Memory B cell (primary cell): ENCODE results near the gene KRTAP9-7.

Experiments used
- ATAC-seq: fragments of 150-1000 bp; cut with Tn5 transposase; 2 replicates; pipeline ENCODE4 v1.10.0; 2021; ENCODE audit warnings: low read depth, mild to moderate bottlenecking, moderate library complexity
- DNase-seq, 2 donors: peaks; one replicate each; pipeline ENCODE4 v3.0.0; 2022; ENCODE audit warnings: low spot score in 2 of 2
- H3K27ac Mint-ChIP-seq: one replicate; pipeline ENCODE4 v1.8.0; 2022; ENCODE audit warnings: mild to moderate bottlenecking, moderate library complexity, mixed read lengths
- H3K27me3 Mint-ChIP-seq: one replicate; pipeline ENCODE4 v1.8.0; 2022; ENCODE audit warnings: mixed read lengths
- H3K36me3 Mint-ChIP-seq: one replicate; pipeline ENCODE4 v1.8.0; 2022; ENCODE audit warnings: mild to moderate bottlenecking, mixed read lengths
- H3K4me1 Mint-ChIP-seq: one replicate; pipeline ENCODE4 v1.8.0; 2022; ENCODE audit warnings: mixed read lengths
- H3K4me3 Mint-ChIP-seq: one replicate; pipeline ENCODE4 v1.8.0; 2022; ENCODE audit warnings: mild to moderate bottlenecking, moderate library complexity, mixed read lengths
- H3K9me3 Mint-ChIP-seq: one replicate; pipeline ENCODE4 v1.8.0; 2022; ENCODE audit warnings: mixed read lengths

Gene KRTAP9-7

GRCh38 chr17:41296846-41297245 lies 21.3 kb downstream of the KRTAP9-7 start:
- no peak overlapping the region for H3K27ac Mint-ChIP-seq
- H3K9me3 Mint-ChIP-seq = peaks cover 4% of the 10 kb centered on the region
- H3K36me3 Mint-ChIP-seq = peaks cover 7% of the 10 kb centered on the region
- peaks cover 18% of the 10 kb centered on the region for H3K27me3 Mint-ChIP-seq
- ATAC-seq (no peak), DNase-seq (no peak)
- no peak overlapping the region for H3K4me3 Mint-ChIP-seq
- H3K4me1 Mint-ChIP-seq = peaks cover 4% of the 10 kb centered on the region

- Mint-ChIP-seq H3K27ac (no peak overlapping the region), H3K36me3 (peaks cover 7% of the 10 kb centered on the region), H3K9me3 (peaks cover 4% of the 10 kb centered on the region), H3K4me3 (no peak overlapping the region), H3K4me1 (peaks cover 5% of the 10 kb centered on the region), H3K27me3 (peaks cover 16% of the 10 kb centered on the region)
- DNase-seq = no peak
- ATAC-seq = no peak
Observed at GRCh38 chr17:41298458-41299135, 23.1 kb downstream of the KRTAP9-7 start.

- ATAC-seq (no peak), DNase-seq (no peak)
- H3K9me3 Mint-ChIP-seq = peaks cover 4% of the 10 kb centered on the region
- peaks cover 14% of the 10 kb centered on the region for H3K27me3 Mint-ChIP-seq
- H3K4me1 Mint-ChIP-seq = peaks cover 12% of the 10 kb centered on the region
- no peak overlapping the region for H3K27ac Mint-ChIP-seq
- H3K4me3 Mint-ChIP-seq = no peak overlapping the region
- H3K36me3 Mint-ChIP-seq = peaks cover 7% of the 10 kb centered on the region
Observed at GRCh38 chr17:41301204-41301790, 25.8 kb downstream of the KRTAP9-7 start.

- no peak within 1 kb of the TSS for H3K4me3 Mint-ChIP-seq
- ATAC-seq (no peak), DNase-seq (no peak)
- H3K4me1 Mint-ChIP-seq = peaks cover 21% of the 10 kb centered on the region
- peaks cover 7% of the 10 kb centered on the region for H3K36me3 Mint-ChIP-seq
- no peak within 1 kb of the TSS for H3K27ac Mint-ChIP-seq
- H3K9me3 Mint-ChIP-seq = peaks cover 4% of the 10 kb centered on the region
- H3K27me3 Mint-ChIP-seq = peaks cover 14% of the 10 kb centered on the region
Observed at GRCh38 chr17:41301916-41302901, 26.7 kb downstream of the KRTAP9-7 start, which contains the start of gene KRTAP29-1. Gene KRTAP29-1 (minus strand): TSS chr17:41302851. CDS start chr17:41302851, 0 bp downstream.

GRCh38 chr17:41302981-41303380 lies 27.5 kb downstream of the KRTAP9-7 start:
- H3K4me1 Mint-ChIP-seq = peaks cover 28% of the 10 kb centered on the region
- DNase-seq (no peak), ATAC-seq (no peak)
- peaks cover 14% of the 10 kb centered on the region for H3K27me3 Mint-ChIP-seq
- no peak overlapping the region for H3K4me3 Mint-ChIP-seq
- no peak overlapping the region for H3K27ac Mint-ChIP-seq
- H3K36me3 Mint-ChIP-seq = peaks cover 7% of the 10 kb centered on the region
- H3K9me3 Mint-ChIP-seq = peaks cover 4% of the 10 kb centered on the region

- no peak overlapping the region for H3K4me3 Mint-ChIP-seq
- peaks cover 4% of the 10 kb centered on the region for H3K9me3 Mint-ChIP-seq
- DNase-seq = no peak
- H3K36me3 Mint-ChIP-seq = peaks cover 7% of the 10 kb centered on the region
- H3K4me1 Mint-ChIP-seq = peaks cover 39% of the 10 kb centered on the region
- ATAC-seq = no peak
- H3K27ac Mint-ChIP-seq = no peak overlapping the region
- peaks cover 9% of the 10 kb centered on the region for H3K27me3 Mint-ChIP-seq
Observed at GRCh38 chr17:41304091-41304490, 28.6 kb downstream of the KRTAP9-7 start.

- peaks cover 4% of the 10 kb centered on the region for H3K27me3 Mint-ChIP-seq
- peaks cover 2% of the 10 kb centered on the region for H3K36me3 Mint-ChIP-seq
- peak overlapping the region; percentile 83 for H3K27ac Mint-ChIP-seq
- H3K4me3 Mint-ChIP-seq = peak overlapping the region; percentile 76
- H3K9me3 Mint-ChIP-seq = no peaks in the 10 kb centered on the region
- ATAC-seq = no peak
- no peak for DNase-seq
- H3K4me1 Mint-ChIP-seq = peaks cover 44% of the 10 kb centered on the region
Observed at GRCh38 chr17:41307647-41308046, 32.1 kb downstream of the KRTAP9-7 start.

GRCh38 chr17:41308251-41308917 lies 32.9 kb downstream of the KRTAP9-7 start:
- peak; percentile 80 for ATAC-seq

GRCh38 chr17:41308918-41309359 lies 33.4 kb downstream of the KRTAP9-7 start, which contains the start of gene KRTAP16-1:
Gene KRTAP16-1 (minus strand): TSS chr17:41309309. CDS start chr17:41309253, 56 bp downstream.
- no peaks in the 10 kb centered on the region for H3K9me3 Mint-ChIP-seq
- H3K4me3 Mint-ChIP-seq = peak within 1 kb of the TSS; percentile 76
- ATAC-seq = no peak
- H3K27me3 Mint-ChIP-seq = peaks cover 5% of the 10 kb centered on the region
- H3K4me1 Mint-ChIP-seq = peaks cover 40% of the 10 kb centered on the region
- peak; percentile 25 to 41 for DNase-seq
- peak within 1 kb of the TSS; percentile 83 for H3K27ac Mint-ChIP-seq
- peaks cover 2% of the 10 kb centered on the region for H3K36me3 Mint-ChIP-seq

More at GRCh38 chr17:41308251-41308917, 32.9 kb downstream of the KRTAP9-7 start:
- H3K36me3 Mint-ChIP-seq = peaks cover 2% of the 10 kb centered on the region
- H3K27ac Mint-ChIP-seq = peak overlapping the region; percentile 83
- peaks cover 5% of the 10 kb centered on the region for H3K27me3 Mint-ChIP-seq
- peaks cover 44% of the 10 kb centered on the region for H3K4me1 Mint-ChIP-seq
- DNase-seq = peak; percentile 58 to 67
- H3K9me3 Mint-ChIP-seq = no peaks in the 10 kb centered on the region
- H3K4me3 Mint-ChIP-seq = peak overlapping the region; percentile 76

- Mint-ChIP-seq H3K36me3 (peaks cover 2% of the 10 kb centered on the region), H3K27me3 (peaks cover 8% of the 10 kb centered on the region), H3K9me3 (no peaks in the 10 kb centered on the region), H3K4me1 (peaks cover 35% of the 10 kb centered on the region), H3K27ac (no peak overlapping the region), H3K4me3 (no peak overlapping the region)
- DNase-seq (no peak), ATAC-seq (no peak)
Observed at GRCh38 chr17:41311111-41311510, 35.6 kb downstream of the KRTAP9-7 start.

GRCh38 chr17:41315204-41315794 lies 39.8 kb downstream of the KRTAP9-7 start, which contains the start of gene KRTAP17-1:
Gene KRTAP17-1 (minus strand): TSS chr17:41315710. CDS start chr17:41315650, 60 bp downstream.
- Mint-ChIP-seq H3K36me3 (peaks cover 2% of the 10 kb centered on the region), H3K4me3 (no peak within 1 kb of the TSS), H3K27ac (no peak within 1 kb of the TSS)

GRCh38 chr17:41315814-41316445 lies 40.4 kb downstream of the KRTAP9-7 start:
- Mint-ChIP-seq H3K9me3 (peaks cover 8% of the 10 kb centered on the region), H3K27me3 (peaks cover 8% of the 10 kb centered on the region), H3K27ac (no peak overlapping the region), H3K36me3 (peaks cover 2% of the 10 kb centered on the region), H3K4me1 (peaks cover 3% of the 10 kb centered on the region), H3K4me3 (no peak overlapping the region)
- DNase-seq = no peak
- ATAC-seq = no peak

More at GRCh38 chr17:41315204-41315794, 39.8 kb downstream of the KRTAP9-7 start, which contains the start of gene KRTAP17-1:
- DNase-seq (no peak), ATAC-seq (no peak)
- peaks cover 3% of the 10 kb centered on the region for H3K4me1 Mint-ChIP-seq
- peaks cover 7% of the 10 kb centered on the region for H3K9me3 Mint-ChIP-seq
- H3K27me3 Mint-ChIP-seq = peaks cover 8% of the 10 kb centered on the region
